Hepatocyte (in vitro differentiated cells): ENCODE data around the gene AMBRA1. TPM values are rescaled to one million over a fixed set of nuclear protein-coding genes. Genes with fewer than 3 reads are reported as not detected.
A peak's percentile ranks its signal among the peaks of the same experiment; 100 is the strongest.

Experiments used
- DNase-seq: peaks from one replicate; pipeline ENCODE4 v3.0.0-alpha.2; 2016; ENCODE audit warnings: low spot score
- H2AFZ ChIP-seq: fragments of 200-600 bp; sonication (generic); 2 replicates; pipeline ENCODE4 v1.6.0; 2016; ENCODE audit warnings: antibody characterized with exemption, mild to moderate bottlenecking
- H3K27ac ChIP-seq: fragments of 200-600 bp; sonication (generic); 2 replicates; pipeline ENCODE4 v1.5.1; 2016; ENCODE audit warnings: mild to moderate bottlenecking
- H3K27me3 ChIP-seq: fragments of 200-600 bp; sonication (generic); 2 replicates; pipeline ENCODE4 v1.6.1; 2016
- H3K36me3 ChIP-seq: fragments of 200-600 bp; sonication (generic); replicated peaks from 2 replicates; pipeline ENCODE4 v1.5.1; 2016; ENCODE audit warnings: low read depth; ENCODE audit not compliant: insufficient read depth
- H3K4me1 ChIP-seq: fragments of 200-600 bp; sonication (generic); 2 replicates; pipeline ENCODE4 v1.5.1; 2016; ENCODE audit warnings: mild to moderate bottlenecking, moderate library complexity; ENCODE audit not compliant: insufficient read depth
- H3K4me2 ChIP-seq: fragments of 200-600 bp; sonication (generic); 2 replicates; pipeline ENCODE4 v1.6.0; 2016
- H3K4me3 ChIP-seq: fragments of 200-600 bp; sonication (generic); 2 replicates; pipeline ENCODE4 v1.5.1; 2016; ENCODE audit warnings: mild to moderate bottlenecking
- H3K79me2 ChIP-seq: fragments of 200-600 bp; sonication (generic); 2 replicates; pipeline ENCODE4 v1.6.0; 2017; ENCODE audit warnings: mild to moderate bottlenecking
- H3K9me2 ChIP-seq: fragments of 200-600 bp; sonication (generic); replicated peaks from 2 replicates; pipeline ENCODE4 v1.6.0; 2017; ENCODE audit warnings: mild to moderate bottlenecking; ENCODE audit not compliant: insufficient read depth
- H3K9me3 ChIP-seq: fragments of 200-600 bp; sonication (generic); 2 replicates; pipeline ENCODE4 v1.5.1; 2016; ENCODE audit warnings: low read depth, mild to moderate bottlenecking
- H4K20me1 ChIP-seq: fragments of 200-600 bp; sonication (generic); 2 replicates; pipeline ENCODE4 v1.6.0; 2016; ENCODE audit warnings: mild to moderate bottlenecking; ENCODE audit not compliant: insufficient read depth, poor library complexity, severe bottlenecking
- CTCF ChIP-seq: fragments of 200-600 bp; sonication (generic); IDR thresholded peaks from 2 replicates; pipeline ENCODE4 v1.5.1; 2016; ENCODE audit warnings: antibody characterized with exemption, mild to moderate bottlenecking; ENCODE audit not compliant: poor library complexity
- EZH2 ChIP-seq: fragments of 200-600 bp; sonication (generic); IDR thresholded peaks from 2 replicates; pipeline ENCODE4 v1.6.1; 2016; ENCODE audit warnings: antibody characterized with exemption, mild to moderate bottlenecking, borderline replicate concordance
- EZH2phosphoT487 ChIP-seq: fragments of 200-600 bp; sonication (generic); IDR thresholded peaks from one replicate; pipeline ENCODE4 v1.6.1; 2018; ENCODE audit warnings: antibody characterized with exemption, mild to moderate bottlenecking, low read depth, moderate library complexity; ENCODE audit not compliant: unreplicated experiment, severe bottlenecking
- WGBS: methylation state at CpG from one replicate; pipeline ENCODE4 v1.1.6; 2016; ENCODE audit warnings: low lambda C conversion rate; ENCODE audit errors: missing lambda C conversion rate; 5-methylcytosine and 5-hydroxymethylcytosine counted together
- polyA plus RNA-seq: library from polyadenylated mRNA; unstranded; fragments of >200 nt; fragmentation: Nextera tagmentation; extraction: Ambion mirVana; gene quantifications from 2 replicates; pipeline ENCODE4 v1.2.1, GENCODE V29; 2016
- total RNA-seq: library from RNA; depleted of rRNA; stranded (reverse); fragments of >200 nt; gene quantifications from 2 replicates; pipeline ENCODE4 v1.2.3, GENCODE V29; 2014

AMBRA1 gene
- total RNA-seq (19.1 and 31.2 TPM in 2 replicates), polyA plus RNA-seq (7.2 and 8.3 TPM in 2 replicates)

GRCh38 chr11:46593550-46594373, at the start of gene AMBRA1:
Gene AMBRA1, minus strand, starts transcription at chr11:46594023. Its CDS starts 45,643 bp downstream, at chr11:46548380.
- Histone ChIP-seq H2AFZ (peak within 1 kb of the TSS; percentile 96), H3K4me2 (peak within 1 kb of the TSS; percentile 80), H3K27ac (peak within 1 kb of the TSS; percentile 87), H3K9me2 (no peaks in the 10 kb centered on the region), H3K4me1 (peaks cover 17% of the 10 kb centered on the region), H3K79me2 (peaks cover 50% of the 10 kb centered on the region), H4K20me1 (peaks cover 40% of the 10 kb centered on the region), H3K36me3 (no peaks in the 10 kb centered on the region), H3K9me3 (no peaks in the 10 kb centered on the region), H3K4me3 (peak within 1 kb of the TSS; percentile 89), H3K27me3 (no peaks in the 10 kb centered on the region)
- 3% methylated on average over 45 of the region's 54 CpGs for WGBS
- DNase-seq, result peak; percentile 94
- TF ChIP-seq EZH2phosphoT487, result no peak
- no peak for TF ChIP-seq EZH2
- TF ChIP-seq CTCF, result no peak

- no peaks in the 10 kb centered on the region for H4K20me1 ChIP-seq
- H3K9me3 ChIP-seq, result no peaks in the 10 kb centered on the region
- H3K4me3 ChIP-seq, result no peak overlapping the region
- H3K4me1 ChIP-seq, result peaks cover 8% of the 10 kb centered on the region
- H3K79me2 ChIP-seq, result peaks cover 27% of the 10 kb centered on the region
- 98% methylated on average over 3 of the region's 3 CpGs for WGBS
- no peak overlapping the region for H3K4me2 ChIP-seq
- no peak for TF ChIP-seq EZH2phosphoT487
- no peak for TF ChIP-seq CTCF
- TF ChIP-seq EZH2, result no peak
- no peak overlapping the region for H3K27ac ChIP-seq
- no peak overlapping the region for H2AFZ ChIP-seq
- H3K9me2 ChIP-seq, result no peaks in the 10 kb centered on the region
- no peak for DNase-seq
- no peaks in the 10 kb centered on the region for H3K27me3 ChIP-seq
- no peaks in the 10 kb centered on the region for H3K36me3 ChIP-seq
Measured at GRCh38 chr11:46643531-46643930, 49.7 kb upstream of the AMBRA1 start.

GRCh38 chr11:46642627-46643335, 49.0 kb upstream of the AMBRA1 start:
- Histone ChIP-seq H3K27me3 (no peaks in the 10 kb centered on the region), H3K4me3 (no peak overlapping the region), H2AFZ (no peak overlapping the region), H3K9me3 (no peaks in the 10 kb centered on the region), H3K79me2 (peaks cover 33% of the 10 kb centered on the region), H4K20me1 (no peaks in the 10 kb centered on the region), H3K27ac (no peak overlapping the region), H3K9me2 (no peaks in the 10 kb centered on the region), H3K36me3 (no peaks in the 10 kb centered on the region), H3K4me1 (peaks cover 8% of the 10 kb centered on the region), H3K4me2 (no peak overlapping the region)
- no peak for DNase-seq
- TF ChIP-seq EZH2 (no peak), CTCF (no peak), EZH2phosphoT487 (no peak)
- WGBS, result 96% methylated on average over 8 of the region's 8 CpGs
